Measurements from ENCODE around the gene ABCC3.

DNA sequence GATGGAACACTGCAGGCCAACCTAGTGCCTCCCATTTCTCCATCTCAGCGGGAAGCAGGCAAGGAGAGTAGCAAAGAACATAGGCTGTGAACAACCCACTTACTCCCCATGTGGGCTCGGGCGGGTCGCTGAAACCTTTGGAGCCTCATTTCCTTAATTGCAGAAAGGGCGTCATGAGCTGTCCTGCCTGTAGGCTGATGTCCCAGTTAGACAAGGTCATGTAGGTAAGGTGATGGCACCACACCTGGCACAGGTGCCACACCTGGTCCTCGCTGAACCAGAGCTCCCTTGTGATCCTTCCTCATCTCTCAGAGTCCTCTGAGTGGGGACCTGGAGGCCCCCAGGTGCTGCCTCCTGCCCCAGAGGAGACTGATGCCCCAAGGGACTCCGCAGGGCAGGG is 22.9 kb downstream of the ABCC3 start:
- TF ChIP-seq CTCF (IDR thresholded peaks at IDR 0.05 in 2 of 3, conservative IDR thresholded peaks at IDR 0.05 in 1 of 3; ENCODE audit: borderline replicate concordance in 1 of 3, insufficient read depth in 1 of 3, low read depth in 2 of 3, low read length in 2 of 3) (no peak), EGR1 (IDR thresholded peaks at IDR 0.05; ENCODE audit: low read depth) (no peak), POLR2AphosphoS5 (IDR thresholded peaks at IDR 0.05; ENCODE audit: low read depth, low read length) (no peak), EZH2 (IDR thresholded peaks at IDR 0.05) (no peak), MAX (IDR thresholded peaks at IDR 0.05) (no peak), FOSL1 (IDR thresholded peaks at IDR 0.05; ENCODE audit: low read depth) (no peak), ZNF274 (IDR thresholded peaks at IDR 0.05; ENCODE audit: low read depth, low read length) (no peak), SRF (IDR thresholded peaks at IDR 0.05; ENCODE audit: low read depth) (no peak)
